Keratinocyte (primary cell): ENCODE data around the gene MTOR. TPM values are rescaled to one million over a fixed set of nuclear protein-coding genes. Genes with fewer than 3 reads are reported as not detected.

Experiments
- DNase-seq: peaks from one replicate; pipeline ENCODE4 v3.0.0-alpha.2; 2011; ENCODE audit warnings: low read depth, missing footprints, low spot score
- FAIRE-seq: peaks from 2 replicates; lab custom pipeline; 2011; peaks lifted over from hg19 to GRCh38; lab: Jason Lieb, UNC
- H2AFZ ChIP-seq: 2 replicates; pipeline ENCODE4 v1.6.0; 2012; ENCODE audit warnings: low read length, control low read depth, inconsistent platforms; ENCODE audit not compliant: control insufficient read depth
- H3K27ac ChIP-seq: 2 replicates; pipeline ENCODE4 v1.5.1; 2011; ENCODE audit warnings: low read length; ENCODE audit not compliant: control insufficient read depth, insufficient read depth
- H3K27me3 ChIP-seq: 3 replicates; pipeline ENCODE4 v1.6.0; 2011; ENCODE audit warnings: low read length; ENCODE audit not compliant: control insufficient read depth, insufficient read depth; ENCODE audit errors: extremely low read depth
- H3K36me3 ChIP-seq, 2 experiments: 2 replicates in 1 of 2; 3 replicates in 1 of 2; pipeline ENCODE4 v1.5.1; 2011; ENCODE audit warnings: low read length in 2 of 2, mild to moderate bottlenecking in 1 of 2; ENCODE audit not compliant: control insufficient read depth in 2 of 2, insufficient read depth in 2 of 2; ENCODE audit errors: extremely low read depth in 1 of 2
- H3K4me1 ChIP-seq: 3 replicates; pipeline ENCODE4 v1.5.1; 2011; ENCODE audit warnings: low read length; ENCODE audit not compliant: control insufficient read depth, insufficient read depth; ENCODE audit errors: extremely low read depth
- H3K4me2 ChIP-seq: 3 replicates; pipeline ENCODE4 v1.6.0; 2011; ENCODE audit warnings: low read depth, low read length; ENCODE audit not compliant: control insufficient read depth, insufficient read depth; ENCODE audit errors: extremely low read depth
- H3K4me3 ChIP-seq, 3 experiments: fragments of 200-600 bp in 1 of 3; sonication (generic) in 1 of 3; 2 replicates in 2 of 3; 3 replicates in 1 of 3; pipeline ENCODE4 v1.5.1; 2011 to 2016; ENCODE audit warnings: low read length in 3 of 3, mild to moderate bottlenecking in 3 of 3, control low read depth in 2 of 3, inconsistent platforms in 1 of 3, low read depth in 1 of 3, mixed read lengths in 1 of 3, mixed run types in 1 of 3, moderate library complexity in 1 of 3; ENCODE audit not compliant: control insufficient read depth in 2 of 3, insufficient read depth in 2 of 3; ENCODE audit errors: extremely low read depth in 1 of 3
- H3K79me2 ChIP-seq: 2 replicates; pipeline ENCODE4 v1.6.0; 2012; ENCODE audit warnings: low read length; ENCODE audit not compliant: control insufficient read depth, insufficient read depth
- H3K9ac ChIP-seq: 3 replicates; pipeline ENCODE4 v1.6.0; 2011; ENCODE audit warnings: low read length; ENCODE audit not compliant: control insufficient read depth, insufficient read depth; ENCODE audit errors: extremely low read depth
- H3K9me1 ChIP-seq: 3 replicates; pipeline ENCODE4 v1.6.0; 2011; ENCODE audit warnings: low read length; ENCODE audit not compliant: control insufficient read depth, insufficient read depth; ENCODE audit errors: extremely low read depth
- H3K9me3 ChIP-seq: 2 replicates; pipeline ENCODE4 v1.5.1; 2012; ENCODE audit warnings: low read depth, low read length; ENCODE audit not compliant: control insufficient read depth
- H4K20me1 ChIP-seq: 3 replicates; pipeline ENCODE4 v1.6.0; 2011; ENCODE audit warnings: low read length; ENCODE audit not compliant: control insufficient read depth, insufficient read depth; ENCODE audit errors: extremely low read depth
- CTCF ChIP-seq, 3 experiments: IDR thresholded peaks in 1 of 3; conservative IDR thresholded peaks in 1 of 3; optimal IDR thresholded peaks in 1 of 3; 2 replicates in 2 of 3; 3 replicates in 1 of 3; pipeline versions ENCODE3 to v1.5.1; 2011; ENCODE audit warnings: low read length in 3 of 3, mild to moderate bottlenecking in 3 of 3, moderate library complexity in 2 of 3, control low read depth in 1 of 3, inconsistent platforms in 1 of 3; ENCODE audit not compliant: insufficient read depth in 2 of 3; ENCODE audit errors: extremely low read depth in 1 of 3
- EZH2 ChIP-seq: IDR thresholded peaks from one replicate; pipeline ENCODE4 v1.6.1; 2012; ENCODE audit warnings: inconsistent platforms, mild to moderate bottlenecking, low read length, moderate library complexity
- dilution Hi-C: fragments of 300-500 bp; cut with MboI; formaldehyde crosslinking; loops from one replicate; pipeline ENCODE4 v1.7.0; 2020; ENCODE audit warnings: low sequenced_read_pairs; ENCODE audit not compliant: extremely low pct_ligation_motif_present
- polyA plus RNA-seq, 5 experiments: library from polyadenylated mRNA; depleted of rRNA in 3 of 5; stranded (reverse) in 3 of 5; stranded (forward) in 1 of 5; unstranded in 1 of 5; fragments of >200 nt; gene quantifications; 1 replicate in 1 of 5; 2 replicates in 3 of 5; 3 replicates in 1 of 5; pipeline versions ENCODE4 v1.2.1 to v1.2.3, GENCODE V29; 2011 to 2012; ENCODE audit warnings: missing spikeins in 2 of 5, low read depth in 1 of 5, low replicate concordance in 1 of 5

MTOR gene
- polyA plus RNA-seq, 1 donor (not counting 4 experiments of a cell fraction or from before 2014, with no cell fraction given): 31.5 TPM

GRCh38 chr1:11289064-11289463, 26.7 kb upstream of the MTOR start:
- no peaks in the 10 kb centered on the region for H3K27me3 ChIP-seq
- peaks cover 10 to 18% of the 10 kb centered on the region in 2 experiments for H3K36me3 ChIP-seq
- DNase-seq: no peak
- FAIRE-seq: no peak
- H3K9me1 ChIP-seq: no peaks in the 10 kb centered on the region
- no peak overlapping the region for H3K4me2 ChIP-seq
- no peak overlapping the region for H3K9ac ChIP-seq
- H3K9me3 ChIP-seq: no peaks in the 10 kb centered on the region
- dilution Hi-C loops: no loop called here
- no peaks in the 10 kb centered on the region for H3K4me1 ChIP-seq
- H2AFZ ChIP-seq: no peak overlapping the region
- H3K4me3 ChIP-seq: no peak overlapping the region
- H3K79me2 ChIP-seq: no peaks in the 10 kb centered on the region
- no peak for TF ChIP-seq CTCF (optimal IDR thresholded peaks at IDR 0.05 in 1 of 3, IDR thresholded peaks at IDR 0.05 in 1 of 3, conservative IDR thresholded peaks at IDR 0.05 in 1 of 3; ENCODE audit: extremely low read depth in 1 of 3, insufficient read depth in 2 of 3, low read length in 3 of 3)
- no peak for TF ChIP-seq EZH2
- peaks cover 10% of the 10 kb centered on the region for H4K20me1 ChIP-seq
- H3K27ac ChIP-seq: no peak overlapping the region

DNA sequence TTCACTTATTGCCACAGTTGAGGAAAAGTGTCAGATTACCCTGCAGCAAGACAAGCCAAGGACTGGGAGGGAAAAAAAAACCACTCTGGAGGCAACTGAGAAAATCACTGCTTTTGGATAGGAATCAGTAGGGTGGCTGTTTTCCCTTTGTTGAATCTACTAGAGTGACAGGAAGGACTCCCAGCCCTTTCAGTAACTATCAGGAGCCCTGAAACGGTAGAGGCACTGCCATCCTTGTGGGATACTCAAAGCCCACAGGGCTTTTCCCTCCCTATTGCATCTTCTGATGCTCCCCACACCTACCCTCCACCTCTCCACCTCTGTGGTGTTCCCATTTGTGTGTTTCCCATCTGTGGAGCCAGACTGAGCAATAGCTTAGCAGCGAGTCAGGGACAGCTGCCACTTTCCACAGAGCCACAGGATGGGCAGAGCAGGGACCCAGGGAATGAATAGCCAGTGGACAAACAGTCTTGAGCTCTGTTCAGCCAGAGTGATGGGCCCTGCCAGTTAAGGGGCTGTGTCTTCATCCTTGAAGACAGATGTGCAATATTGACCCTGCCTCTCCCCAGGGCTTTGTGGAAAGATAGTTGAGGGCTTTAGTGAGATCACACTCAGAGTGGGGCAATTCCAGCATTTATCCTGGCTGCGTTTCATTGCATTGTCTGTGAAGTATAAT, 24.5 kb upstream of the MTOR start:
- H3K79me2 ChIP-seq: peaks cover 5% of the 10 kb centered on the region
- H3K9ac ChIP-seq: no peak overlapping the region
- DNase-seq: no peak
- H3K9me1 ChIP-seq: no peaks in the 10 kb centered on the region
- TF ChIP-seq CTCF (optimal IDR thresholded peaks at IDR 0.05 in 1 of 3, IDR thresholded peaks at IDR 0.05 in 1 of 3, conservative IDR thresholded peaks at IDR 0.05 in 1 of 3; ENCODE audit: extremely low read depth in 1 of 3, insufficient read depth in 2 of 3, low read length in 3 of 3): no peak
- TF ChIP-seq EZH2: no peak
- no peak overlapping the region for H3K27ac ChIP-seq
- dilution Hi-C loops: no loop called here
- H4K20me1 ChIP-seq: peaks cover 13% of the 10 kb centered on the region
- no peak overlapping the region for H2AFZ ChIP-seq
- no peaks in the 10 kb centered on the region for H3K4me1 ChIP-seq
- peaks cover 10 to 18% of the 10 kb centered on the region in 2 experiments for H3K36me3 ChIP-seq
- no peaks in the 10 kb centered on the region for H3K27me3 ChIP-seq
- no peaks in the 10 kb centered on the region for H3K9me3 ChIP-seq
- no peak overlapping the region for H3K4me3 ChIP-seq
- H3K4me2 ChIP-seq: no peak overlapping the region
- no peak for FAIRE-seq
